Suppressor macrophage treated with lipopolysaccharide for 4 hours (primary cell): Measurements from ENCODE around the gene TRDMT1.

Source experiments
- DNase-seq: peaks from one replicate; pipeline ENCODE4 v3.0.0-alpha.2; 2020

TRDMT1 gene

GRCh38 chr10:17209302-17209701 lies 7.8 kb upstream of the TRDMT1 start:
- no peak for DNase-seq

GRCh38 chr10:17208476-17208875 lies 7.0 kb upstream of the TRDMT1 start:
- DNase-seq, result no peak

GRCh38 chr10:17206210-17206709 lies 4.8 kb upstream of the TRDMT1 start:
- peak; percentile 80 for DNase-seq

GRCh38 chr10:17203416-17203815 lies 1.9 kb upstream of the TRDMT1 start:
- DNase-seq, result no peak

- DNase-seq, result no peak
Observed at GRCh38 chr10:17202999-17203398, 1.5 kb upstream of the TRDMT1 start.

- no peak for DNase-seq
Observed at GRCh38 chr10:17202506-17202905, 1.0 kb upstream of the TRDMT1 start.

- no peak for DNase-seq
Observed at GRCh38 chr10:17201794-17202116, 283 bp upstream of the TRDMT1 start.

GRCh38 chr10:17200001-17200911 lies 1.2 kb downstream of the TRDMT1 start:
- DNase-seq, result peak; percentile 55

GRCh38 chr10:17199351-17199804 lies 2.1 kb downstream of the TRDMT1 start:
- no peak for DNase-seq

GRCh38 chr10:17196573-17196972 lies 4.9 kb downstream of the TRDMT1 start:
- no peak for DNase-seq

- no peak for DNase-seq
Observed at GRCh38 chr10:17196045-17196444, 5.4 kb downstream of the TRDMT1 start.

GRCh38 chr10:17195083-17195482 lies 6.4 kb downstream of the TRDMT1 start:
- no peak for DNase-seq

GRCh38 chr10:17190602-17191001 lies 10.9 kb downstream of the TRDMT1 start:
- DNase-seq, result no peak

GRCh38 chr10:17188644-17189172 lies 12.8 kb downstream of the TRDMT1 start:
- DNase-seq, result no peak

- no peak for DNase-seq
Observed at GRCh38 chr10:17185873-17186272, 15.6 kb downstream of the TRDMT1 start.

GRCh38 chr10:17183110-17183509 lies 18.4 kb downstream of the TRDMT1 start:
- DNase-seq, result no peak

- no peak for DNase-seq
Observed at GRCh38 chr10:17181751-17182150, 19.7 kb downstream of the TRDMT1 start.

GRCh38 chr10:17181110-17181509 lies 20.4 kb downstream of the TRDMT1 start:
- no peak for DNase-seq

- DNase-seq, result no peak
Observed at GRCh38 chr10:17179002-17179401, 22.5 kb downstream of the TRDMT1 start.

GRCh38 chr10:17178006-17178405 lies 23.5 kb downstream of the TRDMT1 start:
- DNase-seq, result no peak

GRCh38 chr10:17177014-17177413 lies 24.5 kb downstream of the TRDMT1 start:
- DNase-seq, result no peak

GRCh38 chr10:17176091-17176490 lies 25.4 kb downstream of the TRDMT1 start:
- DNase-seq, result peak; percentile 20

- DNase-seq, result peak; percentile 24
Observed at GRCh38 chr10:17175551-17175950, 25.9 kb downstream of the TRDMT1 start.

- no peak for DNase-seq
Observed at GRCh38 chr10:17174626-17175025, 26.8 kb downstream of the TRDMT1 start.
